HG03139 (cell line): ENCODE measurements around the gene VEPH1.

Source experiments
- ATAC-seq: cut with Tn5 transposase; IDR thresholded peaks from one replicate; pipeline ENCODE4 v1.9.1; 2021; ENCODE audit not compliant: unreplicated experiment

Gene VEPH1

DNA sequence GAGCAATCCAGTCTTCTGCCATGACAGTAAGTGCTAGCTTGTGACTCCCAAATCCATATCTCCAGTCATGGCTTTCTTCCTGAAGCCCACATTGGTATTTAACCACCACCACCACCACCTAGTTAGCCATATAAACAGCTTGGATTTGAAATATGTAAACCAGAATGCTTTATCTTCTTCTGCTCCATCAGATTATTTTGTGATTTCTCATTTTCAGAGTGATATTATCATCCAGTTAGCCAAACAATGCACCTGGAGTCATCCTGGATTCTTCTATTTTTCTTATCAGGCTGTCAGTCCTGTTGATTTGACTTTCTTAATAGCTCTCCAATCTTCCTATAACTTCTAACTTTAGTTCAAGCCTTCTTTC lies 190.9 kb downstream of the VEPH1 start:
- ATAC-seq, result no peak

DNA sequence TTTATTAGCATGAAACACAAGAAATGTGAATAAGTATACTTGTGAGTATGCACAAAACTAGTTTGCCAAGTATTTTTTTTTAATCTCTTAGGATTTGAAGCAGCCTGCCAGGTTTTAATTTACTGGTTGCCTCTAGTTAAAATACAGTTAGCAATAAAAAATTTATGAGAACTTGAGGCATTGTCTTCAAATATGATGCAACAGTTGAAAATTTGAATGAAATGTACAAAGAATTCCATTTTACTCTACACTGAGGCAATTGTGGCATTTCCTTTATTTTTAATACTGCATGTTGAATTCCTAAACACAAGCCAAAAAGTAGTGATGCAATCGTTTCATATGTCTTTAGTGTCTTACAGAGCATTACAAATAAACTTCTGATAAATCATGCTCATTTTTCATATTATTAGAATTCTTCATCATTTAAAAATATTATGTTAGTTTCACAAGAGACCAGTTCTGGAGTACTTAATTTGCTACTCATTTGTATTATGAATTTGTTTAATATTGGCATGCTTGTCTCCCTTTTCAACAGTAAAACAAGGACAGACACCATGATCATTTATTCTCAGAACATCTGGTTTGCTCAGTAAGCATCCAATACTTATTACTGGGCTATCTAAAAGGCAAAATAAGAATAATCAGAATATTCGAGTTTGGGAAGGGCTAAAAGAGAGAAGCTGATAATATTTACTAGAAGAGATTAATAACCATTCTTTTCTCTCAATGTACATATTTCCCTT lies 191.4 kb downstream of the VEPH1 start:
- no peak for ATAC-seq

DNA sequence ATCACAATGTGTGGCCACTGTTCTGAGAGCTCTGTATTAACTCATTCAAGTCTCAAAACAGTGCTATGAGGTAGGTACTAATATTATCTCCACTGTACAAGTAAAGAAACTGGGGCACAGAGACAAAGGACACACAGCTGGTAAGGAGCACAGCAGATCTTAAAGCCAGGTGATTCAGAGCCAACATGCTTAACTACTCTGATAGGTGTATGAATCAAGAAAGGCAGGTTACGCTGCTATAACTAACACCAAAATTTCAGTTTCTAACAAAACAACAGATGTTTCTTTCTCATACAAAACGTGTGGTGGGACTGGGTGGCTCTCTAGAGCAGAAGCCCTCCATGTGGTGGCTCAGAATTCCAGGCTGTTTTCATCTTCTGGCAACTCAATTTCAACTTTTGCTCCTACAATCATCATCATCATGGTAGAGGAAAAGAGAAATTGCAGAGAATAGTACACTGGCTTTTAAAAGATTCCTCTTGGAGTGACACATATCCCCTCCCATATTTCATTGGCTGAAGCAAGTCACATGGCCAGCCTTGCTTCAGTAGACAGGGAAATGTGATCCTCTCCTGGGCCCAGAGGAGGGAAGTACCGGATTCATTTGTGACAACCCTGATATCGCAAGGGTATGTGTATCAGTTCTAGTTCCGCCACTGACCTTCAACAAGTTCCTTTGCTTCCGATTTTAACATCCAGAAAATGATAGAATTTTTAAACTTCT lies 192.7 kb downstream of the VEPH1 start:
- ATAC-seq, result no peak

DNA sequence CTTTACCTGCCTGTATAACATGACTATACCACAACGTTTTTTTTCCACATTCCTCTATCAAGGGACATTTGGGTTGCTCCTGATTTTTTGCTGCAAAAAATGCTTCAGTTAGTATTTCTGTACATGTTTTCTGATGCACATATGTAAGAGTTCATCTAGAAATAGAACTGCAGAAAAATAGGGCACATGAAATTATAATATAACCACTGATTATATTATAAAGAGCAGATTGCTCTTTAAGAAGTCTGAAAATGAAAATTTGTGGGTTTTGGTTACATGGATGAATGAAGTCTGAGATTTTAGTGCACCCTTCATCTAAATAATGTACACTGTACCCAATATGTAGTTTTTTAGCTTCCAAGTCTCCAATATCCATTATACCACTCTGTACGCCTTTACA lies 196.7 kb downstream of the VEPH1 start:
- no peak for ATAC-seq

DNA sequence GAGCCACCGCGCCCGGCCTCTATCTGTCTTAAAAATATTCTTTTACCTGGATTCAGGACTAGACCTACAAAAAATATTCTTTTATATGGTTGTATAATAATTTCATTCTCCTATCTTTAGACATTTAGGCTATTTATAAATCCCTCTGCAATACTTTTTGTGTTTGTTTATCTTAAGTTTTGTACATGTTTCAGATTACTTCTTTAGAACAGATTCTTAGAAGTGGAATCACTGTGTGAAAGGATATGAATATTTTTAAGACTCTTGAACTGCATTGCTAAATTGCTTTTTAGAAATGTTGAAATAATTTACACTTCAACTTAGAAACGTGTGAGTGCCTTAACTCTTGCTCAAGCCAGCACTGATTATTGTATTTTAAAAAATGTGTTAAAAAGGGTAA lies 197.8 kb downstream of the VEPH1 start:
- ATAC-seq, result no peak

DNA sequence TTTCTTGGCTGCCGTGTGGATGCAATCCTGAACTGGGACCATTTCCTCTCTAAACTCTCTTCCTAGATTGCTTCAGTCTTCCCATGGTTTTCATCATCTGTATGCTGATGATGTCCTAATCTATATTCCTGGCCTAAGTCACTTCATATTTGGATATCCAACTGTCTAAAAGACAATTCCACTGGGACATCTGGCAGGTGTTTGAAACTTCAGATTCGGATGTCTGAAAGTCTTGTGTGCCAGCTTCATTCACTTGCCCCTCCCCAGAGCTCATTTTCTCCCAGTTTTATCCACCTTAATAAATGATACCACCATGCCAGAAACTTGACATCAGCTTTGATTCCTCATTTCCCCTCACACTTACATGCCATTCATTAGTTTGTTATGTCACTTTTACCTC lies 201.5 kb downstream of the VEPH1 start:
- no peak for ATAC-seq

DNA sequence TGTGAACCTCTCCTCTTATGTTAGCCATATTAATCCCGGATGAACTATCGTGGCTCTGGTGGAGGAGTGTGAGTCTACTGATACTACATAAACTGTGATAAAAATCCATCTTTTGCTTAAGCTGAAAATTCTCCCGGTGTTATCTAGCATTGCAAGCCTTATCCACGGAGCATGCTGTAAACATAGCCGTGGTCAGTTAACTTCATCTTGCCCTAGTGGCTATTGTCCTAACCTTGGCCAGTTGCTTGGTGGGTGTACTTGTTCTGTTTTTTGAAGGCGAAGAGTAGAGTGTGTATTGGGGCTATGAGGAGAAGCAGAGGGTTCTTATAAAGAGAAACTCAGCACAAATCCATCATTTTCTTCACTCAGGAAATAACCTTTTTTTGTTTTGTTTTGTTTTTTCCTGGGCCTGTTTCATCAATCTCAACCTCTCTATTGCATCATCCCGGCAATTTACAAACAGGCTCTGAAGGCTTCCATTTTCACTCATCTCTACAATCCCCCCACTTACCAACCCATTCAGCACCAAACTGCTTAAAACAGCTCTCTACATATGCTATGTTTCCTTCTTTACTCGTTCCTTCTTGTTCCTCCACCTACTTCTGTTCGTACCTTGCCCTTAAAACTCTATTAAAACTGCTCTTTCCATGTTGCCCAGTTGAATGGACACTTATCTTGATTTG lies 202.1 kb downstream of the VEPH1 start:
- ATAC-seq, result no peak

DNA sequence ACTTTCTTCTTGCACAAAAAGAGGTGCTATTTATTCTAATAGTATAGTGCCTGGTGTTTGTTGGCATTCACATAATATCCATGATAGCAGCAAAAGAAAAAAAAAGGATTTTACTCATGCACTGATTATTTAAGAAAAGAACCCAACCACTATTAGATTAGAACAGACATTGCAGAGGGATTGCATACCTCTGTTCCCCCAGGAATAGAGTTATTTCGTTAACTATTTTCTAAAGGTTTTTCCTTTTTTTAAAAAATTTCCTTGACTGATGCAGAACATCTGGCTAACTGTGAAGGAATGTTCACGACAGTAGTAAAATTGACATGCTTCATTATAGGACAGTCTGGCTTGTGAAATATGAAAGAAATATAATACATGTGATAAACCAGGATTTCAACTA lies 203.1 kb downstream of the VEPH1 start:
- ATAC-seq, result no peak

DNA sequence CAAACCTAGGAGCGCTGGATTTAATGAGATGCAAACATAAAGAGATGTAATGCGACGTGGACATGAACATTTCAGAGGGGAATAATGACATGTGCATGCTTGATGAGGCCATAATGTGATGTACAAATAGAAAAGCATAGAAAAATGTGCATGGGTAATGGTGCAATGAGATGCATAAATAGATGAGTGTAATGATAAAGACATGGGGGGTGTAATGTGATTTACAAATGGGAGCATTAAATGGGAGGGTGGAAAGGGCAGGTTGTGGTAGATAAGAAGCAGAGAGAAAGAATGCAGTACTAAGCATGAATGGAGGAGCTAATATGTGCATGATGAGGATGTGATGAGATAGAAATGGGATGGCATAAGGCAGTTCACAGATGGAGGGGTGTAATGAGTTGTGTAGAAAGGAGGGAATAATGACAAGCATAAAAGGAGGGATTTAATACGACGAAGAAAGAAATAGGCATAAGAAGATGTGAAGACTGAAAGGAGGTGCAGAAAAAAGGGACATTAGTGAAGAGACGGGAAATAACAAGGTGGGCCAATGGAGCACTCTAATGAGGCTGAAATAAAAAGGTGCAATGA lies 205.8 kb downstream of the VEPH1 start:
- no peak for ATAC-seq

DNA sequence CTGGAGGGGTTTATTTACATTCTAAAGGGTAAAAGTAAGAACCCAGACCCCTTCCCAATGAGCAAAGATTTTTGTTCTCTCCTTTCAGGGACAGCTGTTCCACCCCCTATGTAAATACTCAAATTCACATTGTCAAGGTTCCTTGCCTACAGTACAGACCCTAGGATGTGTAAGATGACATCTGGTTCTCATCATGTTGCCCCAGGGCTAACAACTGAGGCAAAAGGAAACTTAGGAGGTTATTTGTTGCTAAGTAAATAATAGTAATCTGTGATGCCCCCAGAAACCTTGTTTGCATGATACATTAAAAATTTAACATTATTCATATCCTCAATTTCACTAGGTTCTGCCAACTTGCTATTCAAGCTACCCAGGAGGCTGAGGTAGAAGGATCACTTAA lies 208.3 kb downstream of the VEPH1 start:
- no peak for ATAC-seq

DNA sequence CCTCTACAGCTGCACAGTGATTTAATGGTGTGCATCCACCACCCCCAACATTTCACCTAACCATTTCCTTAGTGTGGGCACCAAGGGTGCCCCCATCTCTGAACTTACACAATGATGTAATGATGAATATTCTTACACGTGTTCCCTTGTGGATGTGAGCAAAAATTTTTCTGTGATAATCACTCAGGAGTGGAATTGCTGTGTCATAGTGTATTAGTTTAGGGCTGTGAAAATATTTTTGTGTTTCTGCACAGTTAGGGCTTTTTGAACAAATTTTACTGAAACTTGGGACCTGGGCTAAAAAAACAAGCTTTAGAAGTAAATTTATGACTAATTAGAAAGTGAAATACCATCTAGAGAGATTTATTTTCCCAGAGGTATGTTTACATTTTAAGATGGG lies 208.7 kb downstream of the VEPH1 start:
- no peak for ATAC-seq

DNA sequence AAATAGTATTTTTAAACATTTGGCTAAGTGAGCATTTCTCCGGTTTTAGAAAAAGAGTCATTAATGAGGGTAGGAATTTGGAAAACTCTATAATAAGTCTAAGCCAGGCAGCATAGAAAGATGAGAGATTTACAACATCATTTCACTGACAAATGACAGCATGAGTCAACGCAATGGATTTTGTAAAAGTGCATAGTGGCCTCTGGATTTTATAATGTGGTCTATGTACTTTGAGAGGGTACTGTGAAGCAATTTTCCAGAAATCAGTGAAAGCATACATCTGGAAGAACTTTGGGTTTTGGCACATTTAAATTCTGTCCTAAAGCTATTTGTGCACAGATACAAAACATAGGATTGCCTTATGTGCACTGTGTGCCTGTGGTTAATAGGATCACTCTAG lies 212.4 kb downstream of the VEPH1 start:
- ATAC-seq, result no peak

DNA sequence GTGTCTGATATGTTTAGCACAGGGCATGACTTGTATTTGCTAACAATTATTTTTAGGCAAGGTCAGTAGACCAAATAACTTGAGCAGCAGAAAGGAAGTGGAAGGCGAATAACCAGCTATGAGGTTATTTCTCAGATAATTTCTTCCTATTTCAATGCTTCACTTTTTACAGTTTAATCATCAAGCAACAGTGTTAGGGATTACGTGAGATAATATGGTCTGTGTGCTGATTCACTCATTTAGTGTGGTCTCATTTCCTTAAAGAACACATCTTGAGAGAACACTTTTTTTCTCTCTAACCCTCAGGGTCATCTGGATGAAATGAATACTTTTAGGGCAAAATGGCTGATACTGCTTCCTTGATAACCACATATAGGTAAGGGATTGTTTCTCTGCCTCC lies 217.2 kb downstream of the VEPH1 start:
- no peak for ATAC-seq

DNA sequence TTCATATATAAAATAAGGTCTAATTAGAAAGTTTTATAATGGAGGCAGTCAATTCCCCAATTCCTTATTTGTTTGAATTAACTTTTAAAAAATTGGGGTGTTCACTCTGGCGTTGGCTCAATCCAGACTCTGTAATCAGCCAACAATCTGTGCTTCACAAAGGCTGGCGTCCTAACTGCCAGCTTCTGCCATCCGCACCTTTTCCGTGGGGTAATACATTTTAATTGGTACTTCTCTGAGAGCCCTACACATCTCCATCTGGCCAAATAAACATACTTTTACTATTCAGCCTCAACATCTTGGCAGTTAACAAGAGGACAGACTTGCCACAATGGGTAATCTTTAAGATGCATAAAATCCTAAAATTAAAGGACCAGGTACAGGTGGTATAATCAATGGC lies 218.1 kb downstream of the VEPH1 start:
- ATAC-seq, result no peak

DNA sequence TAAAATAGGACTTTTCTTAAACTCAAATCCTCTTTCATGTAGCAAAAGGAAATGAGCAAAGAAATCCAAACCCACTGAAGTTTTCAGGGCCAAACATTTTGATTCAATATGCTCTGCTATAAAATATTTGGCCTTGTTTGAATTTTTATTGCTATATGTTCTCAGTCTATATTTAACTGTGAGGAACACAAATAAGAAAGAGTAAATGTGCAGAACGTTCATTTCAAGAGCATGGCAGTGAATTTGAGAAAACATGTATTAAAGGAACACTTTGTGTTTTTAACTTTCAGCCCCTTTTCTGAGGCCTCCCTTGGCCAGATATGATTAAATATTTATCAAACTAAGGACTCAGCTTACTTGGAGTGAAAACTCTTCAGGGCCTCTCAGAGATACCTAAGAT lies 218.5 kb downstream of the VEPH1 start:
- no peak for ATAC-seq

DNA sequence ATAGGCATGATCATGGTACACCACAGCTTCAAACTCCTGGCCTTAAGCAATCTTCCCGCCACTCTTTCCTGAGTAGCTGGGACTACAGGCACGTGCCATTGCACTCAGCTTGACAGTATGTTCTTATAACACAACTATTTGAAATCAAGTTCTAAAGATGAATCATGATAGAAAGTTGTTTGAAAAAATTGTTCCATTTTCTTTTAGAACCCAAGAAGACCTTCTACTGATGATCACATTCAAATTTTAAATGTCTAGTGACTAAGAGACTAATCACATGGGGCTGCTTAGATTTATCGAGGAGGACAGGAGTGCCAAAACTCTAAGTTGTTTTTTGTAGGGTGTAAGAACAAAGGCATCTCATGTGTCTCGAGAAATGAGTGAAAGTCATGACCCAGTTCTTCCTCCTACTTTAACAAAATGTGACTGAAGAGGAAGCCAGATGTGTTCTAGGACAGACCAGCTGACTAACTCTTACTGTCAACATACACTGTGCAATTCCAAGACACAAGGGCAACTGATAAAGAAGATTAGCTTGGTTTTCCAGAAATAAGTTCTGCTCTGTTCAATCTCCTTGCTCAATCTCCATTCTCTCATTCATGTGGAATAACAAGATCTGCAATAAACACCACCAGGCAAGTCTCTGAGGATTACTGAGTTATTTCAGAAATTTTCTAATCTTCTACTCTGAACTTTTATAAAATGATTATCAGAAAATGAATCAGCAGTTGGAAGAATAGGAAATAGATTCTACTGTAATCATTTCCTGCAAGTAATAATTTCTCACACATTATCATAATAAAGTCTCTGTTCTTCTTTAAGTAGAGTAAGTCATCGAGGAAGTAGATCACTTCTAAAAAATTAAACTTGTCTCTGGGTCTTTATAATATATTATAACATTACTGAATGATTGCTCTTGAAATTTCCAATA lies 220.7 kb downstream of the VEPH1 start:
- ATAC-seq, result no peak

DNA sequence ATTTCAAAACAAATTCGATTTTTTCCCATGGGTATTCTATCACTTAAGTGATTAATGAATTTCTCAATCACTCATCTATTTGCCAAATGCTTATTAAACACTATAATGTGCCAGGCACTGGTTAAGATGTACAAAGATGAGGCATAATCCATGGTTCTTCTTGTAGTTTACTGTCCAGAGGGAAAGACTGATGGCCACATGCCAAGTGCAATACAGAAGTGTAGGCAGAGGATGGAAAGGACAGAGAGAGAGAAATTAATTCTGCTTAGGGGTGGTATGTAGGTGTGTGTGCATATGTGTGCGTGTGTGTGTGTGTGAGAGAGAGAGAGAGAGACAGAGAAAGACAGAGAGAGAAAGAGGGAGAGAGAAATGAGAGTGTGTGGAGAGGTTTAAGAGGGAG lies 222.4 kb downstream of the VEPH1 start:
- no peak for ATAC-seq

DNA sequence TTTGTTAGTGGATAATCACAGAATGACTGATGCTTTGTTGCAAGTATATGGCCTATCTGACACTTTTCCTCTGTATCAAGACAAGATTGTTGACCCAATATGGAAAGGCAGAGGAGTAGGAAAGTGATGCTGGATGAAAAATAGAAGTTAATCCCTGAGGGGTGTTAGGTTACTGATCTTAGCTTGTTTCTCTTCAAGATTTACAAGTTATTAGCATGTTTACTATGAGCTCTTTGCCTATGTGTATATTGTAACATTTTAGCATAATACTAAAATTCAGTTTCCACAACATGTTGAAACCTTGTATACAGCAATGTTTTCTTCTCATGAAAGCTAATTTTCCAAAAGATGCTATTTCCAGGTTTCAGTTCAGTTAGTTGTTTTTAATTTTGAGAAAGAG lies 222.9 kb downstream of the VEPH1 start:
- no peak for ATAC-seq

DNA sequence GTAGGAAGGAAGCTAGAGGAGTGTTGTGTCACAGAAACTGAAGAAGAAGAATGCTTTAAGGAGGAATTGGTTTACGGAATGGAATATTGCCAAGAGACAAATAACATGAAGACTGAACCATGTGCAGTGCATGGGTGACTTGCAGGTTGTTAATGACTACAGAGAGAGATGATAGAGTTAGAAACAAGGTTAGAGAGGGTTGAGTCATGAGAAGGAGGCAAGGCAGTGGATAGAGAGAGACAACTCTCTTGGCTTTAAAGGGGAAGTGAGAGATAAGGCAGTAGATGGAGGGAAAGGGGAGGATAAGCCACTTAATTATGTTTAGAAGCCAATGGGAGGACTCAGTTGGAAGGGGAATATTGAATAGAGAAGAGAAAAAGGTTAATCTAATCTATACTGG lies 224.0 kb downstream of the VEPH1 start:
- ATAC-seq, result no peak

DNA sequence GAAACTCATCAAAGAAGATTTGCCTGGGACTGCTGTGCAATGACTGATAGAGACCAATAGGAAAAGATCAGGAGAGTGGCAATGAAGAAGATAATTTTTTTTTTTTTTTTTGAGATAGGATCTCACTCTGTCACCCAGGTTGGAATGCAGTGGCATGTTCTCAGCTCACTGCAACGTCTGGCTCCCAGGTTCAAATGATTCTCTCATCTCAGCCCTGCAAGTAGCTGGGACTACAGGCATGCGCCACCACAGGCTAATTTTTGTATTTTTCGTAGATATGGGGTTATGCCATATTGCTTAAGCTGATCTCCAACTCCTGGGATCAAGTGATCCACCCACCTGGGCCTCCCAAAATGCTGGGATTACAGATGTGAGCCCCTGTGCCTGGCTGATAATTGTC lies 226.4 kb downstream of the VEPH1 start:
- ATAC-seq, result no peak

DNA sequence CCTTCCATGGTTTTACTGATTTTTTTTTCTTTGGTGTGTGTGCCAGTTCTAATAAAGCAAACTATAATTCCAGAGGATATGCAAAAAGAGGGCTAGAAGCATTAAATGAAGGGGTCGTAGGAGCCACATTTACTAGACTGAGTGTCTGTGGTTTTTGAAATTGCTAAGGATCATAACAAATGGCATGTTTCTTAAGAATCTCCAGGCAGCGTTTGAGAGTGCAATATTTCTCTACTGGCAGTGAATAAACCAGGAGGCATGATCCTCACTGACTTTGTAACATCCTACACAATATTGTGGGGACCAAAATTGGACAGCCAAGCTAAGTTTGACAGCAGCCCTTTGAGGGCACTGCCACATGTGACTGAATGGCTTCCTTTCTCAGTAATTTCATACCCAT lies 227.4 kb downstream of the VEPH1 start:
- ATAC-seq, result no peak
